Smooth muscle cell (in vitro differentiated cells): ENCODE data around the gene GPA33. TPM values are rescaled to one million over a fixed set of nuclear protein-coding genes. Genes with fewer than 3 reads are reported as not detected.

Experiments
- DNase-seq: peaks from one replicate; lab custom pipeline; 2025; ENCODE audit not compliant: unreplicated experiment; lab: John Stamatoyannopoulos, UW
- H2AFZ ChIP-seq: fragments of 200-600 bp; sonication (generic); 2 replicates; pipeline ENCODE4 v1.6.0; 2016; ENCODE audit warnings: antibody characterized with exemption, low read depth, mild to moderate bottlenecking
- H3F3A ChIP-seq: fragments of 200-600 bp; sonication (generic); 2 replicates; pipeline ENCODE4 v1.6.0; 2017; ENCODE audit warnings: antibody characterized with exemption, low read depth
- H3K27ac ChIP-seq: fragments of 200-600 bp; sonication (generic); 2 replicates; pipeline ENCODE4 v1.5.1; 2016; ENCODE audit warnings: low read depth, mild to moderate bottlenecking
- H3K27me3 ChIP-seq: fragments of 200-600 bp; sonication (generic); 2 replicates; pipeline ENCODE4 v1.6.1; 2016; ENCODE audit warnings: low read depth, mild to moderate bottlenecking
- H3K36me3 ChIP-seq: fragments of 200-600 bp; sonication (generic); 2 replicates; pipeline ENCODE4 v1.5.1; 2016; ENCODE audit warnings: low read depth
- H3K4me1 ChIP-seq: fragments of 200-600 bp; sonication (generic); 2 replicates; pipeline ENCODE4 v1.5.1; 2016; ENCODE audit warnings: low read depth
- H3K4me2 ChIP-seq: fragments of 200-600 bp; sonication (generic); 2 replicates; pipeline ENCODE4 v1.6.0; 2016; ENCODE audit warnings: mild to moderate bottlenecking
- H3K4me3 ChIP-seq: fragments of 200-600 bp; sonication (generic); 2 replicates; pipeline ENCODE4 v1.5.1; 2016; ENCODE audit warnings: mild to moderate bottlenecking
- H3K79me2 ChIP-seq: fragments of 200-600 bp; sonication (generic); 2 replicates; pipeline ENCODE4 v1.6.0; 2016; ENCODE audit warnings: low read depth, mild to moderate bottlenecking
- H3K9ac ChIP-seq: fragments of 200-600 bp; sonication (generic); 2 replicates; pipeline ENCODE4 v1.6.0; 2016; ENCODE audit warnings: low read depth
- H3K9me3 ChIP-seq: fragments of 200-600 bp; sonication (generic); replicated peaks from 2 replicates; pipeline ENCODE4 v1.5.1; 2016; ENCODE audit warnings: low read depth
- H4K20me1 ChIP-seq: fragments of 200-600 bp; sonication (generic); 2 replicates; pipeline ENCODE4 v1.6.0; 2016; ENCODE audit warnings: low read depth
- WGBS: methylation state at CpG from one replicate; pipeline ENCODE4 v1.1.7; 2016; ENCODE audit warnings: low lambda C conversion rate; 5-methylcytosine and 5-hydroxymethylcytosine counted together
- polyA plus RNA-seq: library from polyadenylated mRNA; unstranded; fragments of >200 nt; fragmentation: Nextera tagmentation; extraction: Ambion mirVana; gene quantifications from 2 replicates; pipeline ENCODE4 v1.2.1, GENCODE V29; 2016
- total RNA-seq: library from RNA; depleted of rRNA; stranded (reverse); fragments of >200 nt; gene quantifications from 2 replicates; pipeline ENCODE4 v1.2.3, GENCODE V29; 2014
- TF ChIP-seq, protein P1 (sequence below): fragments of 200-600 bp; sonication (generic); IDR thresholded peaks from 2 replicates; pipeline ENCODE4 v1.5.1; 2017; ENCODE audit warnings: borderline replicate concordance, mild to moderate bottlenecking, antibody characterized with exemption; ENCODE audit not compliant: insufficient read depth, poor library complexity, severe bottlenecking

Gene GPA33
- total and polyA plus RNA-seq, 2 experiments from 2014 or later = not detected

DNA sequence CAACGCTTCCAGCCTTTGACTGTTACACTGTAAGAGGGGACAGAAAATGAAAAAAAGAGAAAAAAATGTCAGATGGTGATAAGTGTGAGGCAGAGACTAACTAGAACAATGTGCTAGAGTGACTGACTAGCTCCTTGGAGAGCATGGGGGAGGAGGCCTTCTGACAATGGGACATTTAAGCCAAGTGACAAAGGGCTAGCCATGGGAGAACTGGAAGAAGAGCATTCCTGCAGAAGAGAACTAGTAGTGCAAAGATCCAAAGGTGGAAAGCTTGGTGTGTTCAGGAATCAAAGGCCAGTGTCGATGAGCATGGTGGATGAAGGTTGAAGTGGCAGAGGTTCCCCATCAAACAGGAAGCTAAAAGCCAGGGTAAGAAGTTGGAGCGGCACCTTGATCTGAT lies 29.5 kb upstream of the GPA33 start:
- Histone ChIP-seq H3K27me3 (no peaks in the 10 kb centered on the region), H3K9ac (no peak overlapping the region), H3K27ac (no peak overlapping the region), H3K36me3 (no peaks in the 10 kb centered on the region), H3K4me3 (no peak overlapping the region), H3K9me3 (no peaks in the 10 kb centered on the region), H3K79me2 (no peaks in the 10 kb centered on the region), H3K4me1 (no peaks in the 10 kb centered on the region), H3F3A (peaks cover 4% of the 10 kb centered on the region), H3K4me2 (no peak overlapping the region), H2AFZ (no peak overlapping the region), H4K20me1 (no peaks in the 10 kb centered on the region)
- TF ChIP-seq, protein P1, sequence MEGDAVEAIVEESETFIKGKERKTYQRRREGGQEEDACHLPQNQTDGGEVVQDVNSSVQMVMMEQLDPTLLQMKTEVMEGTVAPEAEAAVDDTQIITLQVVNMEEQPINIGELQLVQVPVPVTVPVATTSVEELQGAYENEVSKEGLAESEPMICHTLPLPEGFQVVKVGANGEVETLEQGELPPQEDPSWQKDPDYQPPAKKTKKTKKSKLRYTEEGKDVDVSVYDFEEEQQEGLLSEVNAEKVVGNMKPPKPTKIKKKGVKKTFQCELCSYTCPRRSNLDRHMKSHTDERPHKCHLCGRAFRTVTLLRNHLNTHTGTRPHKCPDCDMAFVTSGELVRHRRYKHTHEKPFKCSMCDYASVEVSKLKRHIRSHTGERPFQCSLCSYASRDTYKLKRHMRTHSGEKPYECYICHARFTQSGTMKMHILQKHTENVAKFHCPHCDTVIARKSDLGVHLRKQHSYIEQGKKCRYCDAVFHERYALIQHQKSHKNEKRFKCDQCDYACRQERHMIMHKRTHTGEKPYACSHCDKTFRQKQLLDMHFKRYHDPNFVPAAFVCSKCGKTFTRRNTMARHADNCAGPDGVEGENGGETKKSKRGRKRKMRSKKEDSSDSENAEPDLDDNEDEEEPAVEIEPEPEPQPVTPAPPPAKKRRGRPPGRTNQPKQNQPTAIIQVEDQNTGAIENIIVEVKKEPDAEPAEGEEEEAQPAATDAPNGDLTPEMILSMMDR = no peak
- WGBS = 91% methylated on average over 3 of the region's 3 CpGs
- no peak for DNase-seq

DNA sequence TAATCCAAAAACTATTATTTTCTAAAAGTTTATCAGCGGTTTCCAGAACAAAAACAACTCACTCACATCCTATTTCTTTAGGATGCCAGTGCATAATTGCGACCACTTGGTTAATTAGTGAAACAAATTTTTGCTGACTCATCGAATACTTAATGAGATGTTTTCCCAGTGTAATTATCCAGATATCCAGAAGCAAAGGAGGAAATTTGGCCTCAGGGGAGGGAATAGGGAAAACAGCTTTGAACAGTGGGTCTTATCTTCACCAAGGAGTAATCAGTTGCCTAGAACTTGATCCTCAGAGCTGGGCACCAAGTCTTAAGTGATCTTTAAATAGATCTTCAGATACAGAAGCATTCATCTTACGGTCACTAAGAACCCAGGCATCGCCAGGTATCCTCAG lies 28.0 kb upstream of the GPA33 start:
- Histone ChIP-seq H3K36me3 (no peaks in the 10 kb centered on the region), H3K27ac (no peak overlapping the region), H2AFZ (no peak overlapping the region), H3K4me3 (no peak overlapping the region), H3K9ac (no peak overlapping the region), H3K79me2 (no peaks in the 10 kb centered on the region), H3K9me3 (no peaks in the 10 kb centered on the region), H3K4me2 (no peak overlapping the region), H4K20me1 (no peaks in the 10 kb centered on the region), H3F3A (peaks cover 4% of the 10 kb centered on the region), H3K4me1 (no peaks in the 10 kb centered on the region), H3K27me3 (no peaks in the 10 kb centered on the region)
- TF ChIP-seq, protein P1 = no peak
- no peak for DNase-seq
- 52% methylated on average over 5 of the region's 5 CpGs for WGBS

DNA sequence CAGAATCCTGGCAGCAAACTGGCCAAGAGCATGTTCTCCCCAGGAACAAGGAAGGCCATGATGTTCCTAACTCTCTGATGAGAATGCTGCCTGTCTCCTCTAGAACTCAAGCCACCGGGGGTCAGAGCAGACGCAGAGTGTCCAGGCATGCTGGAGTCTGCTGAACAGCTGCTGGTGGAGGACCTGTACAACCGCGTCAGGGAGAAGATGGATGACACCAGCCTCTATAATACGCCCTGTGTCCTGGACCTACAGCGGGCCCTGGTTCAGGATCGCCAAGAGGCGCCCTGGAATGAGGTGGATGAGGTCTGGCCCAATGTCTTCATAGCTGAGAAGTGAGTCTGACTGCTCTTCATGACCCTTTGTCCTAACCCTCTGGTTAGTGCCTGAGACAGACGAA lies 27.0 kb upstream of the GPA33 start:
- Histone ChIP-seq H3K4me2 (no peak overlapping the region), H3K79me2 (no peaks in the 10 kb centered on the region), H3K27ac (no peak overlapping the region), H3F3A (peaks cover 4% of the 10 kb centered on the region), H3K27me3 (no peaks in the 10 kb centered on the region), H3K4me3 (no peak overlapping the region), H3K9me3 (no peaks in the 10 kb centered on the region), H3K4me1 (no peaks in the 10 kb centered on the region), H4K20me1 (no peaks in the 10 kb centered on the region), H3K9ac (no peak overlapping the region), H3K36me3 (no peaks in the 10 kb centered on the region), H2AFZ (no peak overlapping the region)
- DNase-seq = no peak
- TF ChIP-seq, protein P1 = no peak
- WGBS = 97% methylated on average over 9 of the region's 9 CpGs

DNA sequence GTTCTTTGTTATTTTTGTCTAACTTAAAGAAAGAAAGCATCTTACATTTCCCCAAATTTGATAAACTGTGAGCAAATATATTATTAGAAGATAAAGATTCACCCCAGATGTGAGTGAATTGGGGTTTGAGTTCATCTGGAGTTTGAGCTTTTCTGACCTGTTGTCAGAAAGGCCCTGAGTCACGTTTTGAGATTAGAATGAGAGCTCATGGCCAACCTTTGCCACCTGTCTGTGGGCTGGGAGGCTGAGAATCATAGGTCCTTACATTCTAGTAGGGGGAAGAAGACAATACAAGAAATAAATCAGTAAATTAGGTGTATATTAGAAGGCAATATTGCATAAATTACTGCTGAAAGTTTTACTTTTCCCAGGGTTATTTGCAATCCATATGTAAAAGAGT lies 26.0 kb upstream of the GPA33 start:
- no peak overlapping the region for H2AFZ ChIP-seq
- H3K9me3 ChIP-seq = no peaks in the 10 kb centered on the region
- H3K9ac ChIP-seq = no peak overlapping the region
- no peak overlapping the region for H3K4me2 ChIP-seq
- H3K27ac ChIP-seq = no peak overlapping the region
- no peak overlapping the region for H3K4me3 ChIP-seq
- no peaks in the 10 kb centered on the region for H3K27me3 ChIP-seq
- no peaks in the 10 kb centered on the region for H4K20me1 ChIP-seq
- H3K79me2 ChIP-seq = no peaks in the 10 kb centered on the region
- H3K4me1 ChIP-seq = no peaks in the 10 kb centered on the region
- TF ChIP-seq, protein P1 = no peak
- WGBS = 71% methylated on average over 1 of the region's 1 CpG
- H3F3A ChIP-seq = peaks cover 4% of the 10 kb centered on the region
- DNase-seq = no peak
- H3K36me3 ChIP-seq = no peaks in the 10 kb centered on the region
